Measurements from ENCODE around the gene RPRD1A.
"Not testable (repeated sequence)": the region's sequence is repeated elsewhere in the genome, so short reads cannot be mapped to it uniquely, and the experiment has no call there.

GRCh38 chr18:35967866-35968265 is 99.5 kb downstream of the RPRD1A start:
- TF ChIP-seq CTCF (optimal IDR thresholded peaks at IDR 0.05 in 1 of 3, IDR thresholded peaks at IDR 0.05 in 1 of 3, conservative IDR thresholded peaks at IDR 0.05 in 1 of 3; ENCODE audit: extremely low read depth in 1 of 3, insufficient read depth in 2 of 3, low read length in 3 of 3); EZH2 (IDR thresholded peaks at IDR 0.05; ENCODE audit: low read length): not testable (repeated sequence)

Data from keratinocyte (primary cell).